Measurements from ENCODE around the gene ACKR3.

- TF ChIP-seq CTCF (conservative IDR thresholded peaks at IDR 0.05) (no peak), EZH2 (IDR thresholded peaks at IDR 0.05; ENCODE audit: low read depth) (no peak)
These were observed 59.5 kb downstream of the ACKR3 start for GRCh38 chr2:236628981-236629605.
